HG03565 (cell line): ENCODE measurements around the gene POR.
"Not testable (repeated sequence)": the region's sequence is repeated elsewhere in the genome, so short reads cannot be mapped to it uniquely, and the experiment has no call there.

Experiments
- ATAC-seq: cut with Tn5 transposase; IDR thresholded peaks from one replicate; pipeline ENCODE4 v1.9.1; 2021; ENCODE audit warnings: mild to moderate bottlenecking, moderate library complexity; ENCODE audit not compliant: unreplicated experiment

POR gene

GRCh38 chr7:75988568-75989499 is 73.9 kb downstream of the POR start:
- no peak for ATAC-seq

GRCh38 chr7:75989500-75990388 is 74.8 kb downstream of the POR start:
- ATAC-seq: no peak

GRCh38 chr7:75991531-75992082 is 76.7 kb downstream of the POR start:
- ATAC-seq: no peak

- ATAC-seq: no peak
Measured at GRCh38 chr7:75992083-75992755, 77.3 kb downstream of the POR start.

- ATAC-seq: no peak
Measured at GRCh38 chr7:75993689-75994387, 78.9 kb downstream of the POR start.

- peak; percentile 86 for ATAC-seq
Measured at GRCh38 chr7:75994388-75995051, 79.6 kb downstream of the POR start, which contains the start of gene TMEM120A. TSS of gene TMEM120A (minus strand) at chr7:75994595. CDS start at chr7:75994570, 25 bp downstream.

GRCh38 chr7:75995052-75995471 is 80.1 kb downstream of the POR start:
- no peak for ATAC-seq

- ATAC-seq: no peak
Measured at GRCh38 chr7:75995996-75996395, 81.0 kb downstream of the POR start.

- no peak for ATAC-seq
Measured at GRCh38 chr7:75996476-75996875, 81.5 kb downstream of the POR start.

GRCh38 chr7:75998038-75998437 is 83.1 kb downstream of the POR start:
- no peak for ATAC-seq

GRCh38 chr7:76000566-76000965 is 85.6 kb downstream of the POR start:
- no peak for ATAC-seq

GRCh38 chr7:76002139-76002538 is 87.2 kb downstream of the POR start:
- ATAC-seq: no peak

- ATAC-seq: no peak
Measured at GRCh38 chr7:76002822-76003221, 87.9 kb downstream of the POR start.

GRCh38 chr7:76003351-76003750 is 88.4 kb downstream of the POR start:
- ATAC-seq: no peak

GRCh38 chr7:76005004-76005403 is 90.0 kb downstream of the POR start:
- not testable (repeated sequence) for ATAC-seq

- ATAC-seq: no peak
Measured at GRCh38 chr7:76008156-76008687, 93.3 kb downstream of the POR start.

- ATAC-seq: no peak
Measured at GRCh38 chr7:76009672-76010600, 95.0 kb downstream of the POR start.

- ATAC-seq: no peak
Measured at GRCh38 chr7:76011442-76011861, 96.5 kb downstream of the POR start.
